ENCODE results near the gene FBXO21. TPM values are rescaled to one million over a fixed set of nuclear protein-coding genes. Genes with fewer than 3 reads are reported as not detected.

Gene FBXO21
- total and polyA plus RNA-seq, 2 donors (not counting 1 experiment from before 2014, with no cell fraction given), result 28.2 to 55.7 TPM

DNA sequence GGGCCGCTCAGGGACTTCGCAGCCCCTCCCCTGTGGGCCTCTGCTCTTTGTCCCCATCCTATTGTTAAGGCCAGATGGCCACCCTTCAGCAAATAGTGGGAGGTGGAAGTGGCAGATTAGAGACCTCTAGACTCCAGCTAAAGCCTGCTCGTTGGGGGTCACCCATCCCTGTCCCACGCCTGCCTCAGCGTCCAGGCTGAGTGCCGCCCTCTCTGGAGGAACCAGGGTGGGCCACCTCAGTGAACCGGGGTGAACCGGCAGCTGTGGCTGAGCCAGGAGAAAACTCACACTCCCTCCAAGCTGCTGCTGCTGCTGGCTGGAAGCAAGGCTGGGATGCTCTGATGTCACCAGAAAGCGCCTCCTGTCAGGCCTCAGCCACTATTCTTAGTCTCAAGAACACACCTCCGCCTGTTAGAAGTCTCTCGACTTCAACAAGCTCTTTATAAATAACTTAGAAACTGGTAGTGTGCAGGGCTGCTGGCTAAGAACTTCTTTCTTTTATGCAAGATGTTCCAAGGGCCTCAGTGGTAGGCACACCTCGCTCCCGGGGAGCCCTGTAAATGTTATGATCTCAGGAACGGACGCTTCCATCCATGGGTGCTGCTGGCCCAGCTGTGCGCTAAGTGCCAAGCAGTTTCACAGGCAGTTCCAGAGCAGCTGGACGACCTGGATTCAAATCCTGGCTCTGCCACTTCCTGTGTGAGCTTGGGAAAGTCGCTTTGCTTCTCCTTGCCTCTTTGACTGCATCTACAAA lies 71.3 kb downstream of the FBXO21 start:
- no peak overlapping the region for H3K27ac ChIP-seq (ENCODE audit: low read length in 2 of 2)
- H3K36me3 ChIP-seq (replicated peaks in 1 of 2; ENCODE audit: control extremely low read depth in 1 of 2, control insufficient read depth in 1 of 2, extremely low read depth in 1 of 2, insufficient read depth in 2 of 2, low read length in 1 of 2), result no peaks in the 10 kb centered on the region
- CTCF ChIA-PET, result interaction anchor here (1.0 to 4.3 kb wide), 6 partner anchors 18 to 417 kb away, joined by 3 to 47 read pairs (median 16); no protein-coding TSS in a partner anchor
- H3K9ac ChIP-seq (ENCODE audit: low read length), result no peak overlapping the region
- Mint-ChIP-seq H3K27me3 (no peaks in the 10 kb centered on the region), H3K4me3 (no peak overlapping the region), H3K27ac (no peak overlapping the region), H3K4me1 (no peaks in the 10 kb centered on the region), H3K9me3 (ENCODE audit: insufficient read depth) (no peaks in the 10 kb centered on the region)
- no peak overlapping the region for H2AFZ ChIP-seq (ENCODE audit: insufficient read depth, low read depth, low read length, poor library complexity, severe bottlenecking)
- WGBS (ENCODE audit: insufficient coverage), result 97% methylated on average over 16 of the region's 18 CpGs
- H3K9me3 ChIP-seq (ENCODE audit: control extremely low read depth in 1 of 3, control insufficient read depth in 2 of 3, insufficient read depth in 1 of 3, low read length in 2 of 3), result no peaks in the 10 kb centered on the region
- DNase-seq (no peak), ATAC-seq (ENCODE audit: low read depth) (no peak)
- H4K20me1 ChIP-seq (ENCODE audit: control insufficient read depth, insufficient read depth, low read length, poor library complexity, severe bottlenecking), result no peaks in the 10 kb centered on the region
- H3K4me3 ChIP-seq (ENCODE audit: control extremely low read depth in 1 of 5, extremely low read depth in 1 of 5, insufficient read depth in 1 of 5, low read depth in 2 of 5, low read length in 4 of 5), result no peak overlapping the region
- intact Hi-C loops (cut with micrococcal nuclease), result loop anchor here (1.0 kb wide), 2 partner anchors 94 to 416 kb away; no protein-coding TSS in a partner anchor
- POLR2A ChIA-PET, result interaction anchor here (0.9 kb wide), 1 partner anchor 17 kb away, joined by 8 read pairs; no protein-coding TSS in a partner anchor
- H3K79me2 ChIP-seq (ENCODE audit: control insufficient read depth, insufficient read depth, low read length), result no peaks in the 10 kb centered on the region
- TF ChIP-seq EZH2 (IDR thresholded peaks at IDR 0.05; ENCODE audit: borderline replicate concordance, insufficient read depth, low read depth, low read length, poor library complexity, severe bottlenecking), result no peak
- TF ChIP-seq, protein P1, sequence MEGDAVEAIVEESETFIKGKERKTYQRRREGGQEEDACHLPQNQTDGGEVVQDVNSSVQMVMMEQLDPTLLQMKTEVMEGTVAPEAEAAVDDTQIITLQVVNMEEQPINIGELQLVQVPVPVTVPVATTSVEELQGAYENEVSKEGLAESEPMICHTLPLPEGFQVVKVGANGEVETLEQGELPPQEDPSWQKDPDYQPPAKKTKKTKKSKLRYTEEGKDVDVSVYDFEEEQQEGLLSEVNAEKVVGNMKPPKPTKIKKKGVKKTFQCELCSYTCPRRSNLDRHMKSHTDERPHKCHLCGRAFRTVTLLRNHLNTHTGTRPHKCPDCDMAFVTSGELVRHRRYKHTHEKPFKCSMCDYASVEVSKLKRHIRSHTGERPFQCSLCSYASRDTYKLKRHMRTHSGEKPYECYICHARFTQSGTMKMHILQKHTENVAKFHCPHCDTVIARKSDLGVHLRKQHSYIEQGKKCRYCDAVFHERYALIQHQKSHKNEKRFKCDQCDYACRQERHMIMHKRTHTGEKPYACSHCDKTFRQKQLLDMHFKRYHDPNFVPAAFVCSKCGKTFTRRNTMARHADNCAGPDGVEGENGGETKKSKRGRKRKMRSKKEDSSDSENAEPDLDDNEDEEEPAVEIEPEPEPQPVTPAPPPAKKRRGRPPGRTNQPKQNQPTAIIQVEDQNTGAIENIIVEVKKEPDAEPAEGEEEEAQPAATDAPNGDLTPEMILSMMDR (IDR thresholded peaks at IDR 0.05), result no peak
- H3K4me1 ChIP-seq (ENCODE audit: control insufficient read depth in 2 of 2, insufficient read depth in 2 of 2, low read length in 2 of 2), result no peaks in the 10 kb centered on the region
- no peaks in the 10 kb centered on the region for H3K27me3 ChIP-seq (replicated peaks in 1 of 4; ENCODE audit: control extremely low read depth in 1 of 4, control insufficient read depth in 3 of 4, insufficient read depth in 4 of 4, low read length in 3 of 4)
- H3K4me2 ChIP-seq (replicated peaks; ENCODE audit: low read depth, low read length, poor library complexity, severe bottlenecking), result no peak overlapping the region

DNA sequence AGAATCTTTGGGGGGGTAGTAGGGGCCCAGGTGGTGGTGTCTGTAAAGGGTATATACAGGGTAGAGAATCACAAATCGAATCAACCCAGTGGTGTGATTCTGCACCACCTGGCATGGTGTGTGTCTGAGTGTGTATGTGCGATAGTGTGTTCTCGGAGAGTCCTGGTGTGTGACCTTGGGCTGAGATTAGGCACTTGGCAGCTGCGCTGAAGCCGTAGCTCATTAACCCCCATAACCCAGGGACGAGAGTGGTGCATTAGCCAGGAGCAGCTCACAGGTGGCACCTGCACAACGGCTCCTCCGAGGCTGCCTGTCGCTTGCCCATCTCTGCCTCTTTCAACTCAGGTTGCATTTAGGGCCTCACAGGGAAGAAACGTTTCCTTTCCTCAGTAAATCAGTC lies 75.5 kb downstream of the FBXO21 start:
- ATAC-seq (ENCODE audit: low read depth), result no peak
- H3K27me3 ChIP-seq (replicated peaks in 1 of 4; ENCODE audit: control extremely low read depth in 1 of 4, control insufficient read depth in 3 of 4, insufficient read depth in 4 of 4, low read length in 3 of 4), result peaks cover 0 to 4% (median 0%) of the 10 kb centered on the region in 4 experiments
- no peak overlapping the region for H3K9ac ChIP-seq (ENCODE audit: low read length)
- TF ChIP-seq, protein P1 (IDR thresholded peaks at IDR 0.05), result no peak
- 96% methylated on average over 9 of the region's 10 CpGs for WGBS (ENCODE audit: insufficient coverage)
- no peaks in the 10 kb centered on the region for H4K20me1 ChIP-seq (ENCODE audit: control insufficient read depth, insufficient read depth, low read length, poor library complexity, severe bottlenecking)
- no peaks in the 10 kb centered on the region for H3K79me2 ChIP-seq (ENCODE audit: control insufficient read depth, insufficient read depth, low read length)
- Mint-ChIP-seq H3K27ac (no peak overlapping the region), H3K27me3 (no peaks in the 10 kb centered on the region), H3K4me1 (peaks cover 1% of the 10 kb centered on the region), H3K9me3 (ENCODE audit: insufficient read depth) (no peaks in the 10 kb centered on the region), H3K4me3 (no peak overlapping the region)
- intact Hi-C loops (cut with micrococcal nuclease), result no loop called here
- H3K27ac ChIP-seq (ENCODE audit: low read length in 2 of 2), result no peak overlapping the region
- H2AFZ ChIP-seq (ENCODE audit: insufficient read depth, low read depth, low read length, poor library complexity, severe bottlenecking), result no peak overlapping the region
- H3K4me3 ChIP-seq (ENCODE audit: control extremely low read depth in 1 of 5, extremely low read depth in 1 of 5, insufficient read depth in 1 of 5, low read depth in 2 of 5, low read length in 4 of 5), result no peak overlapping the region
- H3K9me3 ChIP-seq (ENCODE audit: control extremely low read depth in 1 of 3, control insufficient read depth in 2 of 3, insufficient read depth in 1 of 3, low read length in 2 of 3), result peaks cover 0 to 5% (median 0%) of the 10 kb centered on the region in 3 donors
- H3K4me2 ChIP-seq (replicated peaks; ENCODE audit: low read depth, low read length, poor library complexity, severe bottlenecking), result no peak overlapping the region
- DNase-seq, result no peak
- ChIA-PET CTCF (no interaction called here), POLR2A (interaction anchor here (0.6 kb wide), 1 partner anchor 24 kb away, joined by 6 read pairs; no protein-coding TSS in a partner anchor)
- no peaks in the 10 kb centered on the region for H3K36me3 ChIP-seq (replicated peaks in 1 of 2; ENCODE audit: control extremely low read depth in 1 of 2, control insufficient read depth in 1 of 2, extremely low read depth in 1 of 2, insufficient read depth in 2 of 2, low read length in 1 of 2)
- H3K4me1 ChIP-seq (ENCODE audit: control insufficient read depth in 2 of 2, insufficient read depth in 2 of 2, low read length in 2 of 2), result no peaks in the 10 kb centered on the region
